ENCODE results near the gene TPRG1L.

DNA sequence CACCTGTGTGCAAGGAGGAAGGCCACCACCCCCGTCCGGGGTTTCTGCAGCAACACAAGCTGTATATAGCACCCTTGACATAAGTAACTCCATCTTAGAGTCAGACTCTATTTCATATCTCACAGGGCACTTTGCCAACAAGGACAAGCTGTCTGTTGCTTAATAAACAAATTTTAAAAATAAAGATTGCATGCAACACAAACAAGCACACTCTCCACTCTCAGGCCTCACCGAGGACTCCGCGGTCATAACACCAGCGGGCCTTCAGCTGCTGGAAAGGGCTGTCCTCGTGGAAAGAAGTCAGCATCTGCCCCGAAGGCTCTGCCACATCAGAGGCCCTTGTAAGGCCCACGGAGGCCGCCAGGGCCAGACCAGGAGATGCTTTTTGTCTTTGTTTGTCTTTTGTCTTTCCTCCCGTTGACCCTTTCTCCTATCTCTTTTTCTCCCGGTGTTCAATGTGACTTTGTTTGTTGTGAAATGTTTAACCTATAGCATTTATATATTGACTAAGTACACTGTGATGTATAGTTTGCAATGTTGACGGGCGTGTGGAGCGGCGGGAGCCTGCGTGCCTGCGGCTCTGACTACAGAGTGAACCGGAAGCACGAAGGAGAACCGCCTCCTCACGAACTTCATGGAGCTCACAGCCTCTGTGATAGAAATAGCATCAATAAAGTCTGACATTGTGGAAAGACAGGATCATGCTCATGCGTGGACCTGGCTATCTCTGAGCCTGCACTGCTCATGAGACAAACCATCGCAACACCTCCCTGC lies 37.6 kb upstream of the TPRG1L start:
- TF ChIP-seq, protein P1, sequence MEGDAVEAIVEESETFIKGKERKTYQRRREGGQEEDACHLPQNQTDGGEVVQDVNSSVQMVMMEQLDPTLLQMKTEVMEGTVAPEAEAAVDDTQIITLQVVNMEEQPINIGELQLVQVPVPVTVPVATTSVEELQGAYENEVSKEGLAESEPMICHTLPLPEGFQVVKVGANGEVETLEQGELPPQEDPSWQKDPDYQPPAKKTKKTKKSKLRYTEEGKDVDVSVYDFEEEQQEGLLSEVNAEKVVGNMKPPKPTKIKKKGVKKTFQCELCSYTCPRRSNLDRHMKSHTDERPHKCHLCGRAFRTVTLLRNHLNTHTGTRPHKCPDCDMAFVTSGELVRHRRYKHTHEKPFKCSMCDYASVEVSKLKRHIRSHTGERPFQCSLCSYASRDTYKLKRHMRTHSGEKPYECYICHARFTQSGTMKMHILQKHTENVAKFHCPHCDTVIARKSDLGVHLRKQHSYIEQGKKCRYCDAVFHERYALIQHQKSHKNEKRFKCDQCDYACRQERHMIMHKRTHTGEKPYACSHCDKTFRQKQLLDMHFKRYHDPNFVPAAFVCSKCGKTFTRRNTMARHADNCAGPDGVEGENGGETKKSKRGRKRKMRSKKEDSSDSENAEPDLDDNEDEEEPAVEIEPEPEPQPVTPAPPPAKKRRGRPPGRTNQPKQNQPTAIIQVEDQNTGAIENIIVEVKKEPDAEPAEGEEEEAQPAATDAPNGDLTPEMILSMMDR (IDR thresholded peaks at IDR 0.05), result no peak
- TF ChIP-seq POLR2A (IDR thresholded peaks at IDR 0.05), result no peak

Measured in testis (tissue), 2 donors.